H1 (cell line): Measurements from ENCODE around the gene ZNF367. TPM values are rescaled to one million over a fixed set of nuclear protein-coding genes. Genes with fewer than 3 reads are reported as not detected.

Experiments
- FOSL1 ChIP-seq: IDR thresholded peaks from 2 replicates; pipeline ENCODE4 v1.6.1; 2011; ENCODE audit warnings: mild to moderate bottlenecking, low read depth, low read length, moderate library complexity; ENCODE audit not compliant: insufficient read depth
- polyA plus RNA-seq, 7 experiments: library from polyadenylated mRNA; depleted of rRNA in 3 of 7; stranded (reverse) in 5 of 7; unstranded in 2 of 7; fragments of >200 nt in 5 of 7; fragments of 200-250 nt in 2 of 7; gene quantifications; 1 replicate in 5 of 7; 2 replicates in 1 of 7; 4 replicates in 1 of 7; pipeline versions ENCODE4 v1.2.1 to v1.2.3, GENCODE V29; 2011 to 2013; ENCODE audit warnings: missing spikeins in 2 of 7, mixed read lengths in 2 of 7
- total RNA-seq: library from RNA; stranded (reverse); fragmentation: NEBNext Ultra II Directional; extraction: Animal tissue kit (Norgen Biotek cat#: 25700); gene quantifications from 2 replicates; pipeline ENCODE4 v1.2.1, GENCODE V29; 2021
- TF ChIP-seq, protein P1 (sequence below): fragments of 300-600 bp; sonication (generic); IDR thresholded peaks from 2 replicates; pipeline ENCODE4 v1.7.1; 2012; ENCODE audit warnings: low read length, moderate library complexity, mild to moderate bottlenecking, inconsistent platforms; ENCODE audit not compliant: insufficient replicate concordance

Gene ZNF367
- total and polyA plus RNA-seq, 2 of the 8 experiments (the other 6 are each of a cell fraction or from before 2014, with no cell fraction given): 2.2 to 8.2 TPM

DNA sequence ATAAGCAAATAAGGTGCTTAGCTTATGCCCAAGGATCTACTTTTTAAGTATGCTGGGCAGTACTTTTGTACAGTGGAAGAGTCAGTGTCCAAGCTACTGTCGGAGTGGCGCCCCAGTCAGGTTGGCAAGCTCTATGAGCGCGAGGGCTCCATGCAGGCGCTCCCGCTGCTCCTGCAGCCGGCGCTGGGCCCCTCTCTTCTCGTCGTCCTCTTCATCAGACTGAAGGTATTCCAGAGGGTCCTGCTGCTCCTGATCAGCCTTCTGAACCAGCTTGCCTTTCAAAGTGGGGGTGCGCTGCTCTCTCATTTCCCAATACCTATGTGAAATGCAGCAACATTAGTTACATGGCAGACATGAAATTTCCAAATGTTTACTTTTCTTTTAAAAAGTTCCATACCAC, 30.0 kb downstream of the ZNF367 start (continued):
- no peak for TF ChIP-seq FOSL1
- TF ChIP-seq, protein P1, sequence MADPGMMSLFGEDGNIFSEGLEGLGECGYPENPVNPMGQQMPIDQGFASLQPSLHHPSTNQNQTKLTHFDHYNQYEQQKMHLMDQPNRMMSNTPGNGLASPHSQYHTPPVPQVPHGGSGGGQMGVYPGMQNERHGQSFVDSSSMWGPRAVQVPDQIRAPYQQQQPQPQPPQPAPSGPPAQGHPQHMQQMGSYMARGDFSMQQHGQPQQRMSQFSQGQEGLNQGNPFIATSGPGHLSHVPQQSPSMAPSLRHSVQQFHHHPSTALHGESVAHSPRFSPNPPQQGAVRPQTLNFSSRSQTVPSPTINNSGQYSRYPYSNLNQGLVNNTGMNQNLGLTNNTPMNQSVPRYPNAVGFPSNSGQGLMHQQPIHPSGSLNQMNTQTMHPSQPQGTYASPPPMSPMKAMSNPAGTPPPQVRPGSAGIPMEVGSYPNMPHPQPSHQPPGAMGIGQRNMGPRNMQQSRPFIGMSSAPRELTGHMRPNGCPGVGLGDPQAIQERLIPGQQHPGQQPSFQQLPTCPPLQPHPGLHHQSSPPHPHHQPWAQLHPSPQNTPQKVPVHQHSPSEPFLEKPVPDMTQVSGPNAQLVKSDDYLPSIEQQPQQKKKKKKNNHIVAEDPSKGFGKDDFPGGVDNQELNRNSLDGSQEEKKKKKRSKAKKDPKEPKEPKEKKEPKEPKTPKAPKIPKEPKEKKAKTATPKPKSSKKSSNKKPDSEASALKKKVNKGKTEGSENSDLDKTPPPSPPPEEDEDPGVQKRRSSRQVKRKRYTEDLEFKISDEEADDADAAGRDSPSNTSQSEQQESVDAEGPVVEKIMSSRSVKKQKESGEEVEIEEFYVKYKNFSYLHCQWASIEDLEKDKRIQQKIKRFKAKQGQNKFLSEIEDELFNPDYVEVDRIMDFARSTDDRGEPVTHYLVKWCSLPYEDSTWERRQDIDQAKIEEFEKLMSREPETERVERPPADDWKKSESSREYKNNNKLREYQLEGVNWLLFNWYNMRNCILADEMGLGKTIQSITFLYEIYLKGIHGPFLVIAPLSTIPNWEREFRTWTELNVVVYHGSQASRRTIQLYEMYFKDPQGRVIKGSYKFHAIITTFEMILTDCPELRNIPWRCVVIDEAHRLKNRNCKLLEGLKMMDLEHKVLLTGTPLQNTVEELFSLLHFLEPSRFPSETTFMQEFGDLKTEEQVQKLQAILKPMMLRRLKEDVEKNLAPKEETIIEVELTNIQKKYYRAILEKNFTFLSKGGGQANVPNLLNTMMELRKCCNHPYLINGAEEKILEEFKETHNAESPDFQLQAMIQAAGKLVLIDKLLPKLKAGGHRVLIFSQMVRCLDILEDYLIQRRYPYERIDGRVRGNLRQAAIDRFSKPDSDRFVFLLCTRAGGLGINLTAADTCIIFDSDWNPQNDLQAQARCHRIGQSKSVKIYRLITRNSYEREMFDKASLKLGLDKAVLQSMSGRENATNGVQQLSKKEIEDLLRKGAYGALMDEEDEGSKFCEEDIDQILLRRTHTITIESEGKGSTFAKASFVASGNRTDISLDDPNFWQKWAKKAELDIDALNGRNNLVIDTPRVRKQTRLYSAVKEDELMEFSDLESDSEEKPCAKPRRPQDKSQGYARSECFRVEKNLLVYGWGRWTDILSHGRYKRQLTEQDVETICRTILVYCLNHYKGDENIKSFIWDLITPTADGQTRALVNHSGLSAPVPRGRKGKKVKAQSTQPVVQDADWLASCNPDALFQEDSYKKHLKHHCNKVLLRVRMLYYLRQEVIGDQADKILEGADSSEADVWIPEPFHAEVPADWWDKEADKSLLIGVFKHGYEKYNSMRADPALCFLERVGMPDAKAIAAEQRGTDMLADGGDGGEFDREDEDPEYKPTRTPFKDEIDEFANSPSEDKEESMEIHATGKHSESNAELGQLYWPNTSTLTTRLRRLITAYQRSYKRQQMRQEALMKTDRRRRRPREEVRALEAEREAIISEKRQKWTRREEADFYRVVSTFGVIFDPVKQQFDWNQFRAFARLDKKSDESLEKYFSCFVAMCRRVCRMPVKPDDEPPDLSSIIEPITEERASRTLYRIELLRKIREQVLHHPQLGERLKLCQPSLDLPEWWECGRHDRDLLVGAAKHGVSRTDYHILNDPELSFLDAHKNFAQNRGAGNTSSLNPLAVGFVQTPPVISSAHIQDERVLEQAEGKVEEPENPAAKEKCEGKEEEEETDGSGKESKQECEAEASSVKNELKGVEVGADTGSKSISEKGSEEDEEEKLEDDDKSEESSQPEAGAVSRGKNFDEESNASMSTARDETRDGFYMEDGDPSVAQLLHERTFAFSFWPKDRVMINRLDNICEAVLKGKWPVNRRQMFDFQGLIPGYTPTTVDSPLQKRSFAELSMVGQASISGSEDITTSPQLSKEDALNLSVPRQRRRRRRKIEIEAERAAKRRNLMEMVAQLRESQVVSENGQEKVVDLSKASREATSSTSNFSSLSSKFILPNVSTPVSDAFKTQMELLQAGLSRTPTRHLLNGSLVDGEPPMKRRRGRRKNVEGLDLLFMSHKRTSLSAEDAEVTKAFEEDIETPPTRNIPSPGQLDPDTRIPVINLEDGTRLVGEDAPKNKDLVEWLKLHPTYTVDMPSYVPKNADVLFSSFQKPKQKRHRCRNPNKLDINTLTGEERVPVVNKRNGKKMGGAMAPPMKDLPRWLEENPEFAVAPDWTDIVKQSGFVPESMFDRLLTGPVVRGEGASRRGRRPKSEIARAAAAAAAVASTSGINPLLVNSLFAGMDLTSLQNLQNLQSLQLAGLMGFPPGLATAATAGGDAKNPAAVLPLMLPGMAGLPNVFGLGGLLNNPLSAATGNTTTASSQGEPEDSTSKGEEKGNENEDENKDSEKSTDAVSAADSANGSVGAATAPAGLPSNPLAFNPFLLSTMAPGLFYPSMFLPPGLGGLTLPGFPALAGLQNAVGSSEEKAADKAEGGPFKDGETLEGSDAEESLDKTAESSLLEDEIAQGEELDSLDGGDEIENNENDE: no peak
